AG09309 (cell line): ENCODE data around the gene PRCD.
"Not testable (repeated sequence)": the region's sequence is repeated elsewhere in the genome, so short reads cannot be mapped to it uniquely, and the experiment has no call there.

ENCODE experiments used
- DNase-seq: peaks from one replicate; pipeline ENCODE4 v3.0.0-alpha.2; 2010; ENCODE audit warnings: low read depth
- H3K4me3 ChIP-seq: 2 replicates; pipeline ENCODE4 v1.5.1; 2011; ENCODE audit warnings: mild to moderate bottlenecking, low read depth, low read length, moderate library complexity; ENCODE audit not compliant: control insufficient read depth
- TF ChIP-seq, protein P1 (sequence below): IDR thresholded peaks from 2 replicates; pipeline ENCODE4 v1.5.1; 2011; ENCODE audit warnings: mild to moderate bottlenecking, low read depth, low read length, inconsistent platforms; ENCODE audit not compliant: insufficient read depth, control insufficient read depth; ENCODE audit errors: missing control alignments

PRCD gene

DNA sequence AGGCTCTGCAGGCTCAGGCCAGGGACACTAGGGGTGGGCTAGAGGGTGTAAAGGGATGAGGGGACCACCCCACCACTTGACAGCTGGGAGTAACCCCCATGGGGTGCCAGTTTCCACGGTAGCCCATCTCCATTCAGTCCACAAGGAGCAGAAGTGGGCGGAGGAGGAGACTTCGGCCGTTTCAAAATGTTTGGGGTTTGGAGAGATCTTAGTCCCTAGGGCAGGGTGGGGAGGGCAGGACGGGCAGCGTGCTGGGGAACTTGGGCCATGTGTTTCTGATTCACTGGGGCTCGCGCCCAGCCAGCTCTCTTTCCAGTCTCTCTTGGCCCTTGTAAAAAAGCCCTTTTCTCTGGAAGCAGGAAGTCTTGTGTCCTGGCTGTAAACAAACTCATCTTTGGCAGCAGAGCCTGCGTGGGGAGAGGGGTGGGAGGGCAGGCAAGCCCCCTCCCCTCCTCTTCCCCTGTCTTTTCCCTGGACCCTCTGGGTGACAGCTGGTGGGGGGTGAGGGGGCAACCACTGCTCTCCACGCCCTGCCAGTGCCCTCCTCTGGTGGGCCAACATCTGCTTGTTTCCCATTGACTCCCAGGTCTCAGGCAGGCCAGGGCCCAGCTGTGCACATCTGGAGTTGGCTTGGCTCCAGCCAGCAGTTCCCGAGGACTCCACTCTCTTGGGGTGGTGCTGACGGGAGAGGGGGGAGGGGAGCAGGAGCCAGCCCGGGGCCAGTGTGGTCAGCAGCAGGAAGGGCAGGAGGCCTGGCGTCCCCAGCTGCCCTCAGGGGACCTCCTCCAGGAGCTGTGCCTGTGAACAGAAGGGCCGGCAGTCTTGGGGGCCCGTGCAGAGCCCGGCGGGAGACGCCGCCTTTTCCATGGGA is 10.4 kb upstream of the PRCD start:
- no peak overlapping the region; the same call in 1 of the 2 replicates for H3K4me3 ChIP-seq
- peak; percentile 86 for DNase-seq

DNA sequence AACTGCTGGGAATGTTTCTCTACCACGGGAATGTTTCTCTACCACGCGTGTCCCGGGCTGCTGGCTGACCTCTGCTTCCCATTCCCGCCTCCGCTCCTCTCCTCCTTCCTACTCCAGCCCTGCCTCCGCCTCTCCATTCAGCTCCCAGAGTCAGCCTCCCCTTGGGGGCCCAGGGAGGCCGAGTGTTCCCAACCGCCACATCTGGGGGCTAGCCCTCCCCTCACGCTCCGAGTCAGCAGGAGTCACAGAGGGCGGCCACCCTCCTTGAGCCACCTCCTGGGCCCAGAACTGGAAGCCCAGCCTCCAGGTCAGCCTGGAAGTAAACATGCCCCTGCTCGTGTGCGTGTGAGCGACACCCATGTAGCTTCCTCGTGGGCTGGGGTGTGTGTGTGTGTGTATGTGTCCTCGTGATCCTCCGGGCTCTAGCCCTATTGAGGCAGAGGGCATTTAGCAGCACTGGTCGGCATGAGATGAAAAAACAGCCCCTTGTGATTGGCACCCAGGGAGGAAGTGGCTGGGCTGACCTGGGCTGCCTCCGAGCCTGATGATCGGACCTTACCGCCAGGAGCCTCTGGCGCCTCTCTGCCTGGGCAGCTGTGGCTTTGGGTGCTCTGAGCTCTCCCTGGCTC is 9.6 kb upstream of the PRCD start:
- TF ChIP-seq, protein P1, sequence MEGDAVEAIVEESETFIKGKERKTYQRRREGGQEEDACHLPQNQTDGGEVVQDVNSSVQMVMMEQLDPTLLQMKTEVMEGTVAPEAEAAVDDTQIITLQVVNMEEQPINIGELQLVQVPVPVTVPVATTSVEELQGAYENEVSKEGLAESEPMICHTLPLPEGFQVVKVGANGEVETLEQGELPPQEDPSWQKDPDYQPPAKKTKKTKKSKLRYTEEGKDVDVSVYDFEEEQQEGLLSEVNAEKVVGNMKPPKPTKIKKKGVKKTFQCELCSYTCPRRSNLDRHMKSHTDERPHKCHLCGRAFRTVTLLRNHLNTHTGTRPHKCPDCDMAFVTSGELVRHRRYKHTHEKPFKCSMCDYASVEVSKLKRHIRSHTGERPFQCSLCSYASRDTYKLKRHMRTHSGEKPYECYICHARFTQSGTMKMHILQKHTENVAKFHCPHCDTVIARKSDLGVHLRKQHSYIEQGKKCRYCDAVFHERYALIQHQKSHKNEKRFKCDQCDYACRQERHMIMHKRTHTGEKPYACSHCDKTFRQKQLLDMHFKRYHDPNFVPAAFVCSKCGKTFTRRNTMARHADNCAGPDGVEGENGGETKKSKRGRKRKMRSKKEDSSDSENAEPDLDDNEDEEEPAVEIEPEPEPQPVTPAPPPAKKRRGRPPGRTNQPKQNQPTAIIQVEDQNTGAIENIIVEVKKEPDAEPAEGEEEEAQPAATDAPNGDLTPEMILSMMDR, result no peak
- H3K4me3 ChIP-seq, result no peak overlapping the region
- DNase-seq, result peak; percentile 45

More for the DNA sequence above, 10.4 kb upstream of the PRCD start:
- TF ChIP-seq, protein P1, result no peak

DNA sequence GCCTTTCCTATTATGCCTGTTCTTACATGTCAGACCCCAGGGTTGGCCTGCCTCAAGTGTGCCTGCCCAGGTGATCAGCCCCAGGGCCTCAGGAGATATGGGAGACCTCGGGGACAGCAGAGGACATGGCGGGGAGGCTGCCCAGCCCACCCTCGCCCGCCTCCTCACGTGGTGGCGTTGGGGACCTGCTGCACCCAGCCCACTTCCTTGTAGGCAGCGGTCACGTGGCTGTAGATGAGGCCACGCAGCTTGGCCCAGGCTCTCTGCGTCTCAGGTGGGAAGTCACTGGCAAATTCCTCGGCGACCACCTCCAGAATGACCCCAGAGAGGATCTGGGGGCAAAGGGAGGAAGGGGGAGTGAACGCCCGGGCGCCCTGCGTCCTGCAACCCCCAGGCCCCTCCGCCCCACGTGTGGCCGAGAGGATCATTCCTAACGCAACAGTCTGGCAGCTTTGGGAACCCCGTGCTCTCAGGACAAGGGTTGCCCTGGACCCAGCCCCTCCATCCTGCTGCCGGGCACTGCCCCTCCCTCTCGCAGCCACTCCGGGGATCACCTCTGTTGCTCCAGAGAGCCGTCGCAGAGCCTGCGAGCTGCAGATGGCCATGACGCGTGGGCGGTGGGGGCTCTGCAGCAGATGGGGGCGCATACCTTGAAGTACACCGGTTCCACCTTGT is 8.9 kb upstream of the PRCD start:
- TF ChIP-seq, protein P1, result no peak
- no peak overlapping the region for H3K4me3 ChIP-seq
- DNase-seq, result no peak

DNA sequence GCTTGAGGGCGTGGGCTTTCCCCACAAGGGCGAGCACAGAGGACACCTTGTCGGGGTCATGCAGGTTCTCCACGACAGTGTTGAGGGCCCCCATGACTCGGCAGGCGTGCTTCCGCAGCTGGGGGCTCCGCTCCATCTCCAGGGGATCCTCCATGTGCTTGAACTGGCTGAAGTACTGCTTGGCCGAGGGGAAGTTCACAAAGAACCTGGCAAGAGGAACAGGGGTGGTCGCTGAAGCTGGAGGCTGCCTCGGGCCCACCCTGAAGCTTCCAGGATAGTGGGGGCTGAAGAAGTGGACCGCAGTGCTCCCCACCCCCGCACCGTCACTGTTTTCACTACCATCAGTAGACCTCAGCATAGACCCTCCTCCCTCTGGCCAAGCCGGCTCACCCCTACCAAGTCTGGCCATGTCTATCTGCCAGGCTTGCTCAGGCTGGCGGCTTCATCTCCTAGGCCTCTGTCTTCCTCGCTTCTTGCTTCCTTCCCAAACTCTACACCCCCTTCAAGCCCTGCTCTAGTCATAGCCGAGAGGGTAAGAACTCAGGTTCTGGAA is 8.3 kb upstream of the PRCD start:
- no peak for DNase-seq
- H3K4me3 ChIP-seq, result no peak overlapping the region
- TF ChIP-seq, protein P1, result no peak

DNA sequence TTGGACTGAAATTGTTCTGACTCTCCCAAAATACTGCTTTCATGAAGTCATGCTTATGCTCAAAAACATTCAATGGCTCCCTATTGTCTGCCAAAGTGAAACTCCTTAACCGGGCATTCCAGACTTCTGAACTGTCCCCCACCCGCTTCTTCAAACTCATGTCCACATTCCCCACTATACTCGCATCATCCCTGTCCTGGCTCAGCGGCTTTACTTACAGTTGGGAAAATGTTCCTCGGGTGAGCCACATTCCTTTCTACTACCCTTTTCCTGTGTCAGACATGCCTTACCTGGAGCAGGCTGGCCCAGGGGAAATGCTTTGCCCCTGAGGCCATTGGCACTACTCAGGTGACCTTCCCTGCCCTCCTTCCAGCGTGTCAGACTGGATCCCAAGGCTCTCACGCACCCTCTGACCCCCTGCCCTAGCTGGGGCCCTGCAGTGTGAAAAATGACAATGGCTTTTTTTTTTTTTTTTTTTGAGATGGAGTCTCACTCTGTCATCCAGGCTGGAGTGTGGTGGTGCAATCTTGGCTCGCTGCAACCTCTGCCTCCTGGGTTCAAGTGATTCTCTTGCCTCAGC is 7.7 kb upstream of the PRCD start:
- TF ChIP-seq, protein P1, result no peak
- no peak overlapping the region for H3K4me3 ChIP-seq
- no peak for DNase-seq

DNA sequence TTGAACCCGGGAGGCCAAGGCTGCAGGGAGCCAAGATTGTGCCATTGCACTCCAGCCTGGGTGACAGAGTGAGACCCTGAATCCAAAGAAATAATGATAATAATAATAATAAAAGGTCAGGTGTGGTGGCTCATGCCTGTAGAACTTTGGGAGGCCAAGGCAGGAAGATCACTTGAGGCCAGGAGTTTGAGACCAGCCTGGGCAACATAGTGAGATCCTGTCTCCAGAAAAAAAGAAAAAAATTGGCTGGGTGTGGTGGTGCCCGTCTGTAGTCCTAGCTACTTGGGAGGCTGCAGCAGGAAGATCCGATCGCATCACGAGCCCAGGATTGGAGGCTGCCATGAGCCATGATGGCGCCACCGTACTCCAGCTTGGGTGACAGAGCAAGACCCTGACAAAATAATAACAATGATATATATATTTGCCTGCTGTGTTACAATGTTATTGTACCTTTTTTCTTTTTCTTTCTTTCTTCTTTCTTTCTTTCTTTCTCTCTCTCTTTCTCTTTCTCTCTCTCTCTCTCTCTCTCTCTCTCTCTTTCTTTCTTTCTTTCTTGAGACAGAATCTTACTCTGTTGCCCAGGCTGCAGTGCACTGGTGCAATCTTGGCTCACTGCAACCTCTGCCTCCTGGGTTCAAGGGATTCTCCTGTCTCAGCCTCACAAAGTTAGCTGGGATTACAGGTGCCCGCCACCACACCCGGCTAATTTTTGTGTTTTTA is 6.0 kb upstream of the PRCD start:
- DNase-seq, H3K4me3 ChIP-seq: not testable (repeated sequence)
